ENCODE measurements around the gene NRXN3.
"Not testable (repeated sequence)": the region's sequence is repeated elsewhere in the genome, so short reads cannot be mapped to it uniquely, and the experiment has no call there.

The NRXN3 gene

DNA sequence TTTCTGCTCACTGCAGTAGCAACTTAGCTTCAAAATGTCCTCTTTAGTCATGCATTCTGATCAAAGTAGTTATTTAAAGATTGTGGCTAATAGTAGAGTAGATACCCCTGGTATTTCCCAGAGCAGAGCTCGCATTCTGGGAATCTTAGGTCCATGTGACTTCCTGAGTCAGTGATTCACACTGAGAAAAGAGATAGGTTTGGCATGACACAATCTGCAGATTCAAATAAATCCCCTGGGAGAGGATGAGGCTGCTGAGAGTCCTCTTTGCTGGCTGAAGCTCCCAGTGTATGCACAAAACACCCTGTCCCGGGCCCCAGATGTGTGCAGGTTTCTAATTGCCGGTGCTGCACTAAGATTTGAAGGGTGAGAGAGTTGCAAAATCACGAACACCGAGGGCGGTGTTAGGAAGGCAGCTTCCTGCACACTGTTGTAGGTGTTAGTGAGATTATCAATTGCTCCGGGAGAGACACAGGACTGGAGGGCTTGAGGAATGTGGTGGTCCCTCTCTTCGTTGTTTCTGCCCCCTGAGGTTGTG lies 233.2 kb downstream of the NRXN3 start:
- DNase-seq (ENCODE audit: low read depth): no peak

DNA sequence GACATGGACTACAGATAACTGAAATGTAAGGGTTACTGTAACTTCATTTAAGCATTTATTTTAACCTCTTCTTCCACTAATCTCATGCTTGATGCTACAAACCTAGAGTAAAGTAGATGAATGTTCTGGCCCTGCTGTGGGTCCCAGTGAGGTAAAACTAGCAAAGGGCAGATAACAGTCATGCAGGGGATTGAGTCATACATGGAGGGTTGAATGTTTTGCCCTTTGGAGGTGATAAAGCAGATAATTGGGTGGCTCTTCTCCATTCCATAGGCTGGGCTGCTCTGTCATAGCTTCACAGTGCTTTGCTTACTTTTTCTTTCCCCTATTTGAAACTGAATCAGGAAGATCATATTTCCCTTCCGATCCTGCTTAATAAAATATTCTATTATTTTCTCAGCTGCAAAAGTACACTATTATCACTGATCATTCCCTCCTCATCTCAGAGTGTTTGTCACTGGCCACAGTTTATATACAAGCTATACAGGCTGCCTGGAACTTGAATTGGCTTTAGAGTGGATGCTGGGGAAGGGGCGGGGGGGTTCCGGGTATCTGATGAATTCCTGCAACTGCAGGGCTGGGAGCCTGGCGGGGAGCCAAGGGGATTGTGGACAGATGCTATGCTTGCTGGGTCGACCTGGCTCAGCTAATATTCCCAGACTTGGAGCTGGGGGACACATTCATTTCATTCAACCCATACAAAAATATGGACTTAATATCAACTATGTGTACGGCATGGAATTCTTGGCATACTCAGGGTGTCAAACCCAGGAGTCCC lies 235.1 kb downstream of the NRXN3 start:
- DNase-seq (ENCODE audit: low read depth): no peak

DNA sequence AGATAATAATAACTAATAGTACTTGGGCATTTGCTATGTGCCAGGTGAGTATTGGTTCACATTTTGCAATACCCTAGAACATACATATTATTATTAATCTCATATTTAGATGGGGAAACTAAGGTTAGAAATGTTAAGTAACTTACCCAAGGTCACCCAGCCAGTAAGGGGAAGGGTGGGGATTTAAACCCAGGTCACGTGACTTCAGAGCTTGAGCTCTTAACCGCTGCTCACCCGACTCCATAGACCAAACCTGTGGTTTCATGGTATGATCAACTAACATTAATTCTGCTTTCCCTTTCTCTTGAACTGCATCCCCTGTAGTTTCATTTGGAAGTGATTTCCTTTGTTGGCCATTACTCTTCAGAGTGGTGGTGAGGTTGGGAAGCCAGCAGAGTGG lies 242.3 kb downstream of the NRXN3 start:
- DNase-seq (ENCODE audit: low read depth): no peak

DNA sequence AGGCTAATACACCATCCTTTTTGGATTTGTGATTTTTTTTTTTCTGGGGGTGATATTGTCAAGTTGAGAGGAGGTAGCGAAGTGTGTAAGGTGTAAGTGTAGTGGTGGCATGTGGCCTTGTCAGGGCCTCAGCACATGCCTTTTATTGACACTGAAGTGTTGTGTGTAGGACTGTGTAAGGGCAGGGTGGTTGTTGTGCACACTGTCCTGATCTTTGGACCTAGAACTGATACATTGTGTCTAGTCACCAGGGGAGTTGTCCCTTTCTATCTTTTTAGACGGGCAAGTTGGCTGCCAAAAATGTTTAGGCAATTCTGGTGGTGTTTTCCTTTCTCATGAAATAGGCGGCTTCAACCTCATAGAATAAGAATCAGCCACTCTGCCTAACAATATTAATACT lies 244.0 kb downstream of the NRXN3 start:
- no peak for DNase-seq (ENCODE audit: low read depth)

DNA sequence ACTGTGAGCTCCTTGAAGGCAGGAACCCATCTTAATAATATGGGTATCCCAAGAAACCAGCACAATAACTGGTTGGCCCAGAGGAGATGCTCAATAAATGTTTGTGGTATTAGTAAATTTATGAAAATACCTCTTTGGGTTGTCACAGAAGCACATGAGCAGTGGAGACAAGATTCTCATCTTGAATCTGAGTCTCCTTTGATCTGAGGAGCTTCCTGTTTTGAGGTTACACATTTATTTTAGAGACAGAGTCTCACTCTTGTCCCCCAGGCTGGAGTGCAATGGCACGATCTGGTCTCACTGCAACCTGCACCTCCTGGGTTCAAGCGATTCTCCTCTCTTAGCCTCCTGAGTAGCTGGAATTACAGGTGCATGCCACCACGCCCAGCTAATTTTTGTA lies 247.4 kb downstream of the NRXN3 start:
- no peak for DNase-seq (ENCODE audit: low read depth)

DNA sequence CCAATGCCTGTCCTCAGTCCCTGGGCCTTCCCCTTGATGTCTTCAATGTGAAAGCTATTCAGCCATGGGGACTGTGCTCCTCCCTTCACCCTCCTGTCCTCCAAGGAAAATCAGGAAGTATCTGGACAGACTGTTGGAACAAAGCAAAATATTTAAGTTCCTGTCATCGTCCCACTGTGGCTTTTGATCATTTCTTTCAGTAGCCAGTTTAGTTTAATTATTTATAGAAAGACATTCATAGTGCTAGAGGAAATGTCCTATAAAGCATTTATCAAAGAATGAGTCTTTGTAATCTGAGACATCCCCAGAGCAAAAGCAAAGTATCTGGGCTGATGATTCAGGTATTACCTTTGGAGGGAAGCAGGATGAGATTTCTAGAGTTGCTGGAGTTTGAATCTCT lies 254.1 kb downstream of the NRXN3 start:
- DNase-seq (ENCODE audit: low read depth): no peak

DNA sequence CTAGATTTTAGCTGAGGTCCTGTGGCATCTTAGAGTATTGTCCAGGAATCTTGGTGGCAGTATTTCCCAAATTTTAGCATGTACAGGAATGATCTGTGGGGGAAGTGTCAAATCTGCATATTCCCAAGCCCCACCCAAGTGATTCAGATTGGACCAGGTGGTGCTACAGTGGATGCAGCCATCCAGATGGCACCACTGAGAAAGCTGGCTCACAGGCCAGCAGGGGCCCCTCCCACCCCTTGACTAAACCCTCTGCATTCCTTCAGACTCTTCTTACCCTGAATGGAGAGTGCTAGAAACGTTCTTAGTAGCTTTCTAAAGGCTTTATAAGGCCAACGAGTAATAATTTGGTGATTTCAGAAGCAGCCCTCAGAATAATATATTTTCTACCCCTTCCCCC lies 255.2 kb downstream of the NRXN3 start:
- DNase-seq (ENCODE audit: low read depth): no peak

DNA sequence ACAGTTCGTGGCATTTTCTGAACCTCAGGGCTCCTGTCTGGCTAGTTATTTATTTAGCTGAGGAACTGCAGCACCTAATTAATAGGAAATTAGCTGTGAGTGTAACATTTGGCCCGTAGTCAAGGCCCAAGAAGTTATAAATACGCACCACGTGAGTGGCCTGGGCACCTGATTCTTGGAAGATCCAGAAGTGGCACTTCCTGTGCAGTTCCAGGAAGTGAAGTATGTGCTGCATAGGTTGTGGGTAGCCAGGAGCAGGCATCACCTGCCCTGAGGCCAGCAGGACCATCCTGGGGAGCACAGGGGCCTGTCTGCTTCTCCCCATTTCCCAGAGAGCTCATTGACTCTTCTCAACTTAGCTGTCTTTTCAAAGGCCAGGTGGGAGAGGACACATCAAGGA lies 255.6 kb downstream of the NRXN3 start:
- DNase-seq (ENCODE audit: low read depth): no peak

DNA sequence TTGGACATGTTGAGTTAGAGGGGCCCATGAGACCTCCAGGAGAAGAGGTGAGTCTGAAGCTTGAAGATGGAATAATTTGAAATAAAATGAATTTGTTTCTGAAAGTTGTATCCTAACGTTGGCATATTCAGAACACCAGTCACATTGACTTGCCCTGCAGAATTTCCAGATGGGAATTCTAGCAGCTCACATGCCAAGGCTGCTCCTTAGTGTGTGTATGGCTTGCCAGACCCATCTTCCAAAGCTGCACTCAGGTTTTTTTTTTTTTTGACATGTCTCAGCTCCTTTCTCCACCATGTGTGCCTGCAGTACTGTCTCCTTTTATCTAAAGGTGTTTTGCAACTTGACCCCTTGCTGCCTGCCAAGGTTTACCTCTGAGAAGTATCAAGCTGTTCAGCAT lies 261.9 kb downstream of the NRXN3 start:
- DNase-seq (ENCODE audit: low read depth): no peak

DNA sequence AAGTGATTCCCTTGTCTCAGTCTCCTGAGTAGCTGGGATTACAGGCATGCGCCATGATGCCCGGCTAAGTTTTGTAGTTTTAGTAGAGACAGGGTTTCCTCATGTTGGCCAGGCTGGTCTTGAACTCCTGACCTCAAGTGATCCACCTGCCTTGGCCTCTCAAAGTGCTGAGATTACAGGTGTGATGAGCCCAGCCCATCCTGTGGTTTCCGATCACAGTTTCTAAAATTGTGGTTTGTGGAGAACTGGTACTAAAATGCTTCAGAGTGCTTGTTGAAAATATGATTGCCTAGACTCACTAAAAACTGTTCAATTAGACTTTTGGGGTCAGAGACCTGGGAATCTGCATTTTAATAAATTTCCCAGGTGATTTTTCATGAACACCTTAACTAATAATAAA lies 267.3 kb downstream of the NRXN3 start:
- DNase-seq (ENCODE audit: low read depth): not testable (repeated sequence)

DNA sequence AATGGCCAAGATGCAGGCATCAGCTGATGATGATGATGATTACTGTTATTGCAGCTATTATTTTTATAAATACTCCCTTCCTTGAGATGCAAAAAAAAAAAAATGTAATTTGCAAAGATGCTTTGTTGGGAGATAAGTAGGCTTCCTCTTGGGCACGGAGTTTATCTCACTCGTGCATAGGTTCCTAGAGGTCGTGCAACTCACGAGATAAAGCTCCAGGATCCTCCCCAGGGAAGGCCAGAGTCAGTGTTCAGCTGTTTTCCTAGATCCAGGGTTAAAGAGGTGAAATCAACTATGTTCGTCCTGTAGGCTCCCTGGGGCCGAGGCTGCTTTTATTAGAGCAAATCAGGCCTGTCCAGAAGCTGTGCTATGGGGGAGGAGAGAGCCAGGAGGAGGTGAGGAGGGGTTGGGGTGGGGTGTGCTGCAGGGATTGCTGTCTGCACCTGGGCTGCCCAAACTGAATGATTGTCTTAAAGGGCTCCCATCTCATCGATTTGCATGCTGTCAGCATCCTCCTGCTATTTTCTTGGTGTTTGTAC lies 270.3 kb downstream of the NRXN3 start:
- DNase-seq (ENCODE audit: low read depth): no peak

DNA sequence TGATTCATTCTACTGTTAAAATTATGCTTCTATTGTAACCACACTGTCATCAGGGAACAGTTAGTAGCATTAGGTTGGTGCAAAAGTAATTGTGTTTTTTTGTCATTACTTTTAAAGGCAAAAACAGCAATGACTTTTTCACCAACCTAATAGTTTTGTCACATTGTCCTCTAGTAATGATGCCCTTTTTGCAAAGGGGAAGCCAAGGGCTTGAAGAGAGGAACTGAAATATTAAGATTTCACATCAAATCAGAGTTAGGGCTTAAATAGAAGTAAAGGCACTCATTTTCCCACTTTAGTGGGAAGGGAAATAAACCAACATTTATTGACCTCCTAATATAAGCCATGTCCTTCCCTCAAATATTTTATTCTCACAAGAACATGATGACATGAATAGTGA lies 273.7 kb downstream of the NRXN3 start:
- DNase-seq (ENCODE audit: low read depth): no peak

DNA sequence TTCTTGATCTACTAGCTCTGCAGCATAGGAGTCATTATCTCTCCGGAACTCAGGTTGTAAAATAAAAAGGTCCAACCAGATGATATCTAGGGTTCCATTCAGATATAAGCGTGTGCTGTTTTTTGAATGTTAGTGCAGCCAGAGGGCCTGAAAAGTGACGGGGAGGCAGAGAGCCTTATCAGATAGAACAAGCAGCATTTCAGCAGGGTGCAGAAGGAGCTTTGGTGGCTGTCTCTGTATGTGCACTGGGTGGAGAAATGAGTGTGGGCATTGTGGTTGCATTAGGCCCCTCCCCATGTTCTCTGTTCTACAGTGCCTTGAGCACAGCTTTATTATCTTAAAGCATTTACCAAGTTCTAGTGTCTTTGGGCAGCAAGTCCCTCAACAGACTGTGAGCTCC lies 275.1 kb downstream of the NRXN3 start:
- no peak for DNase-seq (ENCODE audit: low read depth)

DNA sequence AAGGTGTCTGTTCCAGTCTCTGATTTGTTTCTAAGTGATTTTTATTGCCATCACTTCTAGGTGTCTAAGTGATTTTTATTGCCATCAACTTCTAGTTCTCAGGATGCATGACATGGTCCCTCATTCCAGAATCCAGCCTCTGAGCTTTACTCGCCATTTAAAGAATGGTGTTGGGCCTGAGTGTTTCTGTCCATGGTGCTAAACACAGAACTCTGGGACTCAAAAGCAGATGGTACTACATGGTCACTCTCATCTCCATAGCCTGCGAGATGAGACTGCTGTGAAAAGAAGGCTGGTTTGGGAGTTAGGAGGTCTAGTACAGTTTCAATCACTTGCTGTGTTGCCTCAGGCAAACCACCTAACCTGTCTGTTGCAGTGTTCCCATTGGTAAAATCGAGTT lies 276.6 kb downstream of the NRXN3 start:
- no peak for DNase-seq (ENCODE audit: low read depth)

DNA sequence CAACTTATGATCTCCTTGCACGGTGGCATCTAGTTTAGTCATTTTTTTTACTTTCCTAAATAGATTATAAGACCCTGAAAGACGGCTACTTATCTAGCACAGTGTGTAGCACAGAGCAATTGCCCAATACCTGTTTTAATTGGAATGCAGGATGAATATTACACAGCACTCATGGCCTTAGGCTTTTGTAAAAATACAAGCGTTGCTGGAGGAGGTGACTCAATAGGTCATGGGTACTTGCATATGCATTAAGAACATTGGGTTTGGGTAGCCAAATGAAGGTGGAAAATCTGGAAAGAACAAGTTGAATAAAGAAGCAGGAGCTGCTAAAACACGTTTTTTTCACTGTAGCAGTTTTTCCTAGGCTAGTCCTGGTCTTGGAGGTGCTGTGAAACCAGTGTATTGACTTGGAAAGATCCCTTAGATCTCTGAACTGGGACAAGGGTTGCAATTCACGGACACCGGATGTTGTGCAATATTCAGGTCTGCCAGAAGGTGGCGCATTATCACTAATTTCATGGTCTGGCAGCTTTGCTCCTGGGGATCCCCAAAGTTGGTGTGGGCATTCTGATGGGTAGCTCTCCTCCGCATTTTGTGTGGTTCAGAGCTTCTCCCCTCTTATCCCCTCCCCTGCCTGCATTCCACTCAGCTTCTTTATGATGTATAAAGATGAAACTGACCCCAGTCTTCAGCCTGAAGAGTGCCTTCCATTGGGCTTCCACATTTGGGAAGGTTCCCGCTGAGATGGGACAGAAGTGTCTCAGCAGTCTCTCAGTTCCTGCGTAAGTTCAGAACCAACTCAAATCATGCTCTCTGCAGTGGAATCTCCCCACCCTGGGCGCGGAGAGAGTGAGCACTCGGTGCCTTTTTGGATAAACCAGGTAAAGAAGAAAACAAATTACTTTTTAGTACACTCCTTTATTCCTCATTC lies 278.3 kb downstream of the NRXN3 start:
- no peak for DNase-seq (ENCODE audit: low read depth)

DNA sequence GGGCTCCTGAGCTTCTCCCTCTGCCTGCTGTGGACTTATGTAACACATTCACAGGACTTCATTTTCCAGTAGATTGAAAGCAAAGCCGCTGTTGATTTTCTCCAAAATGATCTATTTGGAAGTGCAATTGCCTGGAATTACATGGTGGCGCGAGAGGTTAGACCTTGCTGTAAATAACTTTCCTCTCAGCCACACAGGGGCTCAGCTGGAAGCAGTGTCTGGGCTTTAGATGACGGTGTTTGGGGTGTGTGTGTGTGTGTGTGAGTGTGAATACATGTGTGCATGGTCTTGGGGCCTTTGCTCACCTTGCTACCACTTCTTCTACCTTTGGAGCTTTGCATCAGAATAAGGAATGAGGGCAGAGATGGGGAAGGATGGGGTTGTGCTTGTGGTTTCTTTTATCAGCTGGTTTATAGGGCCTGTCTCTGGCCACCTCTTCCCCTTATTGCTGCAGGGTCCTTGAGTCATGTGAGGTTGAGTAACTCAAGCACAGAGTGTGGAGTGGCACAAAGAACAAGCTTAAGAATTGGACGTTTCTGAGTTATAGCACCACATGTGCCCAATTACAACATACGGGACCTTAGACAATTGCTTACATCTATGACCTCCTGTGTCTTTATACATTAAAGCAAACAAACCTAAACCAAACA lies 280.6 kb downstream of the NRXN3 start:
- DNase-seq (ENCODE audit: low read depth): no peak

DNA sequence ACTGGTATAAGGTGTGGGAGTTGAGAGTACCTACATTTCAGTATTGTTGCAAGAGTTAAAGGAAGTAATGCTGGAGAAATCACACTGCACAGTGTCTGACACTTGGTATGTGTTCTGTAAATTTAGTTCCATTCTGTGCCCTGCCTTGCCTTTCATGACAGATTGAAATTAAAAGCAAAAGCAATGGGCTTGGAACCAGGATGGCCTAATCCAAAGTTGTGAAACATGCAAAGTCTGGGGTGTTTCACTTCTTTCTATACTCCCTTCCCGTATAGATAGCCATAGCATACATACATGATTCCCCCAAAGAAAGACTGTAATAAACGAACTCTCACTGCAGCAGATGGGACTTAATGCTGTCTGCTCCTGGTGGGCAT lies 281.1 kb downstream of the NRXN3 start:
- no peak for DNase-seq (ENCODE audit: low read depth)

DNA sequence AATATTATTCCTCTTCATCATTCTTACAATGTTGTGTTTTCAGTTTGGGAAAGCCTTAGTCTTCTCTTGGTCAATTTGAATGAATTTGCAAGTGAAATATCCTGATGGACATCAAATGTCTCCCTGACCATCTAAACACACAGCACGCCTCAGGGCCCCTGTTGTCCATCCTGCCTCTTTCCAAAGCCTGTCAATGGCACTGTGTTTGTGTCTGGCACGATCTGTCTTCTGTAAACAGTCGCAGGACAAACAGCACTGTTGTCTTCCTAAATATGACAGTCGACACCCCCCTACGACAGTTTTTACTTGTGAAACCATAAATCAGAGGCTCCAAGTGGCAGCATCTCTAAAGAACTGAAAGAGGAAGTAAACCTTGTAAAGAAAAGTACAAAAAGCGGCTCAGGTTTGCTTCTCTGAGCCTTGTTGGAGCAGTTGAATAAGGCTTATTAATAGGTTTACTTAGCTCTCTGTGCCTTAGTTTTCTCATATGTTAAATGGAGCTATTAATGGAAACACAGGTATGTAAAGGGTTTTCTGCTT lies 285.8 kb downstream of the NRXN3 start:
- DNase-seq (ENCODE audit: low read depth): no peak

DNA sequence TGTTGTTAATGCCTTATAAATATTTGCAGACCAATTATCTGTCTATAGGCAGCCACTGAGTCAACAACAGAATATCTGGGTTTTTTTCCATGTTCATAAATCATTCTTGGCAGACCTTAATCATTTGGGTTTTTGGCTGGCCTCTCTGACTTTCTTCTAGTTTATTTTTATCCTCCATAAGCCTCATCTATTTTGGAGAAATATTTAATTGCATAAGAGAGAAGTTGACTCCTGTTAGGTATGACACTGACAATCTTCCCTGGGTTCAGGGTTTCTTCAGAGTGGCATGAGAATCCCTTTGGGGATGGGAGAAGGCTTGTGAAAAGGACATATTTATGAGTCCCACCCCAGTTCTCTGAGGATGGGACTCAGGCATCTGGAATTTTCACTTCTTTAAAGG lies 299.8 kb downstream of the NRXN3 start:
- DNase-seq (ENCODE audit: low read depth): no peak

DNA sequence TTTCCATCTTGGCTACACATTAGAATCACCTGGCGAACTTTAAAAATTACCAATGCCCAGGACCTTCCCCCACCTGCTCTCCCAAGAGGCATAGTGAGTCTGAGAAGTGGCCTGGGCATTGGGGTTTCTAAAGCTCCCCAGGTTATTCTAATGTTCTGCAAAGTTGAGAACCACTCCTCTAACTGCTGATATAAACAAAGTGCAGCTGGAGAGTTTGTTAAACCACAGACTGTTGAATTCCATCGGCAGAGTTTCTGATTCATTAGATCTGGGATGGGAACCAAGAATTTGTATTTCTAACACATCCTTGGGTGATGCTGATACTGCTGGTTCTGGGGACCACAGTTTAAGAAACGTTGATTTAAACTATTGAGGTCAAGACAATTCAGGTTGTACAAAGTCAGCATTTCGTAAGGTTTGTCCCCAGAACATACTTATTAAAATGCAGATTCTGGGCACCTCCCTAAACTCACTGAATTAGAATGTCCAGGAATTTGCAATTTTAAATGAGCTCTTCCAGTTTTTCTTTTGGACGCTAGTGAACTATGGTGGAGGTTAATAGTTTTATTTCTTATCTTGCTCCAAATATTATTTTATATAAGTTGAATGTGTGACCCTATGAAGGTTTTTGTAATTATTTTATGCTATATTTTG lies 309.1 kb downstream of the NRXN3 start:
- no peak for DNase-seq (ENCODE audit: low read depth)

DNA sequence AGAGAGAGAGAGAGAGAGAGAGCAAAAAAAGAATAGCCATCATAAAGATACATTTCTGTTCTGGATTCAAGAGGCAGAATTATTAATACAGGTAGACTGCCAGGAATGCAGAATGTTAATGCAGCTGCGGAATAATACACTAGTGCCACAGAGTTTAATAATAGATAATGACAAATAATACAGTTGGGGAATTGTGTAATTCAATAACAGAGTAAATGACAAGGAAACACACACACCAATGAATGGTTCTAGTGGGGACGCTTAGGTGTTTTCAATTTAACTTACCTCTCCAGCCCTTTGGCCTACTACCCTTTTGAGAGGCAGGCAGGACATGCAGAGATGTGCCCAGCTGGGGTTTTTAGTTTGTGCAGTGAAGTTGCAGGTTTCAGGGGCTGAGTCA lies 313.9 kb downstream of the NRXN3 start:
- DNase-seq (ENCODE audit: low read depth): no peak

DNA sequence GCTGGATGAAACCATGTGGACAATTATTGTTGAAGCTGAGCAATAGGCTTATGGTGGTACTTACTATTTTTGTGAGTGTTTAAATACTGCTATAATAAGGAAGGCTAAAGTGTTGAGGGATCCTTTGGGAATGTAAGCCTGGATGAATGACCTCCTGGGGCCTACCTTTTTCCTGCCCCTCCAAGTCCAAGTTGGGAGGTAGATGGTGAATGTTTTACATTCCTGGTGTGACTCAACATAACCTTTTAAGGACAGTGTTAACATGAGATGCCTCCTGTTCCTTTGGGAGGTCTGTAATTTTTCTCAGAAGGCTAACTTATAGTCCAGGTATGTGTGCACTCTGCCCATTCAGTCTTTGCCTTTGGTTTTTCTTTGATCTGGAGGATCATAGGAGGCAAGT lies 315.9 kb downstream of the NRXN3 start:
- no peak for DNase-seq (ENCODE audit: low read depth)

Data from T-helper 22 cell (primary cell).